HepG2 (cell line): ENCODE data around the gene ZNF20. TPM values are rescaled to one million over a fixed set of nuclear protein-coding genes. Genes with fewer than 3 reads are reported as not detected.

Source experiments
- ATAC-seq: fragments of 200-7000 bp; cut with Tn5 transposase; 3 replicates; pipeline ENCODE4 v1.9.1; 2020; ENCODE audit warnings: mild to moderate bottlenecking, moderate library complexity
- BruUV-seq: library from RNA; stranded (reverse); fragments of 400-500 nt; replicated peaks from 2 replicates; lab custom pipeline; 2021; lab: Mats Ljungman, UMichigan
- CTCF ChIA-PET: fragments of 300-600 bp; formaldehyde crosslinking; extraction: SDS; loops from one replicate; lab custom pipeline; 2021; ENCODE audit warnings: low total read pairs, inconsistent platforms, low intra/inter-chr PET ratio; lab: Yijun Ruan, JAX
- POLR2A ChIA-PET: fragments of 350-600 bp; sonication (Branson Sonifier 250); formaldehyde crosslinking; loops from one replicate; lab custom pipeline; 2020; ENCODE audit warnings: antibody characterized with exemption, inconsistent platforms; lab: Yijun Ruan, JAX
- DNase-seq: peaks from one replicate; pipeline ENCODE4 v3.0.0-alpha.2; 2015; ENCODE audit warnings: low spot score
- FAIRE-seq: peaks from 3 replicates; lab custom pipeline; 2011; peaks lifted over from hg19 to GRCh38; lab: Jason Lieb, UNC
- H2AFZ ChIP-seq: one replicate; pipeline ENCODE4 v1.6.1; 2011; ENCODE audit warnings: low read length, inconsistent platforms
- H3K27ac ChIP-seq: fragments of 300-600 bp; 3 replicates; pipeline ENCODE4 v1.8.0; 2011; ENCODE audit warnings: mixed run types, mild to moderate bottlenecking, mixed read lengths, low read length, inconsistent platforms; ENCODE audit not compliant: insufficient read depth; ENCODE audit errors: extremely low read length
- H3K27me3 ChIP-seq, 2 experiments: fragments of 200-600 bp in 1 of 2; 2 replicates in 1 of 2; 3 replicates in 1 of 2; pipeline versions ENCODE4 v1.6.0 to v1.8.0; 2011; ENCODE audit warnings: low read length in 2 of 2, mild to moderate bottlenecking in 2 of 2, moderate library complexity in 2 of 2, inconsistent platforms in 1 of 2; ENCODE audit not compliant: insufficient read depth in 2 of 2, control insufficient read depth in 1 of 2
- H3K36me3 ChIP-seq, 2 experiments: fragments of 200-600 bp in 1 of 2; replicated peaks in 1 of 2; 2 replicates in 1 of 2; 3 replicates in 1 of 2; pipeline versions ENCODE4 v1.5.1 to v1.8.0; 2011; ENCODE audit warnings: low read length in 2 of 2, inconsistent platforms in 1 of 2; ENCODE audit not compliant: insufficient read depth in 2 of 2, control insufficient read depth in 1 of 2
- H3K4me1 ChIP-seq: 2 replicates; pipeline ENCODE4 v1.5.1; 2012; ENCODE audit warnings: low read length, inconsistent platforms; ENCODE audit not compliant: insufficient read depth
- H3K4me2 ChIP-seq: 2 replicates; pipeline ENCODE4 v1.6.0; 2011; ENCODE audit warnings: low read depth, low read length, inconsistent platforms
- H3K4me3 ChIP-seq, 3 experiments: fragments of 200-600 bp in 1 of 3; sonication (generic), shearing (Covaris generic) in 1 of 3; replicated peaks in 1 of 3; 2 replicates each; pipeline ENCODE4 v1.5.1; 2011 to 2016; ENCODE audit warnings: low read length in 3 of 3, inconsistent platforms in 2 of 3, low read depth in 2 of 3, mild to moderate bottlenecking in 2 of 3, control low read depth in 1 of 3, mixed read lengths in 1 of 3; ENCODE audit not compliant: insufficient read depth in 1 of 3
- H3K79me2 ChIP-seq: one replicate; pipeline ENCODE4 v1.6.1; 2011; ENCODE audit warnings: low read length, inconsistent platforms; ENCODE audit not compliant: insufficient read depth
- H3K9ac ChIP-seq: 2 replicates; pipeline ENCODE4 v1.6.0; 2011; ENCODE audit warnings: mild to moderate bottlenecking, low read depth, low read length, inconsistent platforms; ENCODE audit not compliant: insufficient read depth
- H3K9me3 ChIP-seq: 2 replicates; pipeline ENCODE4 v1.5.1; 2012; ENCODE audit warnings: mild to moderate bottlenecking, low read length
- H4K20me1 ChIP-seq: 2 replicates; pipeline ENCODE4 v1.6.0; 2011; ENCODE audit warnings: inconsistent platforms, mild to moderate bottlenecking, low read length, moderate library complexity; ENCODE audit not compliant: insufficient read depth
- CENPT ChIP-seq: sonication (generic); formaldehyde crosslinking; IDR thresholded peaks from 2 replicates; pipeline ENCODE4 v1.8.0; 2022; ENCODE audit warnings: low read depth, mild to moderate bottlenecking, moderate library complexity, missing genetic modification reagents
- NCOA1 ChIP-seq: sonication (generic); formaldehyde crosslinking; IDR thresholded peaks from 2 replicates; pipeline ENCODE4 v1.9.0; 2021; ENCODE audit warnings: missing genetic modification reagents
- SSRP1 ChIP-seq: IDR thresholded peaks from 2 replicates; pipeline ENCODE4 v1.6.1; 2016; ENCODE audit warnings: control low read depth
- ZNF7 ChIP-seq: IDR thresholded peaks from 2 replicates; pipeline ENCODE4 v1.6.1; 2016; ENCODE audit warnings: missing biosample characterization, missing genetic modification reagents
- ZNF800 ChIP-seq: sonication (generic); formaldehyde crosslinking; IDR thresholded peaks from 2 replicates; pipeline ENCODE4 v1.4.0; 2020; ENCODE audit warnings: missing genetic modification reagents
- ZNF878 ChIP-seq: sonication (generic); formaldehyde crosslinking; IDR thresholded peaks from 2 replicates; pipeline ENCODE4 v1.8.1; 2023; ENCODE audit warnings: mild to moderate bottlenecking, missing genetic modification reagents, moderate library complexity
- WGBS: methylation state at CpG from one replicate; pipeline ENCODE4 v1.1.6; 2017; ENCODE audit warnings: low lambda C conversion rate; 5-methylcytosine and 5-hydroxymethylcytosine counted together
- in situ Hi-C: cut with HindIII; loops from 2 replicates; pipeline ENCODE4 v1.10.0; 2017; ENCODE audit warnings: low pct_unique_long_range_greater_than_20kb; ENCODE audit not compliant: extremely low pct_ligation_motif_present
- intact Hi-C: fragments of 100-400 bp; cut with micrococcal nuclease; formaldehyde crosslinking; loops from one replicate; pipeline ENCODE4 v1.10.0; 2022; ENCODE audit not compliant: unreplicated experiment
- polyA plus RNA-seq, 8 experiments: library from polyadenylated mRNA; depleted of rRNA in 3 of 8; stranded (reverse) in 7 of 8; unstranded in 1 of 8; fragments of >200 nt; fragmentation: Illumina TruSeq in 4 of 8; extraction: Trizol in 4 of 8; gene quantifications; 2 replicates each; pipeline versions ENCODE4 v1.2.1 to v1.2.3, GENCODE V29; 2011 to 2016; ENCODE audit warnings: low read depth in 4 of 8, missing spikeins in 1 of 8, mixed read lengths in 1 of 8; ENCODE audit not compliant: insufficient read depth in 1 of 8
- total RNA-seq, 5 experiments: library from RNA; depleted of rRNA; stranded (reverse); fragments of >200 nt; fragmentation: Illumina TruSeq; extraction: Trizol; gene quantifications; 2 replicates each; pipeline ENCODE4 v1.2.3, GENCODE V29; 2016; ENCODE audit warnings: low read depth in 1 of 5
- TF ChIP-seq, protein P1 (sequence below): sonication (generic); formaldehyde crosslinking; IDR thresholded peaks from 2 replicates; pipeline ENCODE4 v1.4.0; 2020; ENCODE audit warnings: mild to moderate bottlenecking, missing genetic modification reagents
- TF ChIP-seq, protein P2 (sequence below): sonication (generic); IDR thresholded peaks from 2 replicates; pipeline ENCODE4 v1.6.1; 2016; ENCODE audit warnings: low read depth, borderline replicate concordance
- TF ChIP-seq, protein P3 (sequence below): sonication (generic); formaldehyde crosslinking; IDR thresholded peaks from 2 replicates; pipeline ENCODE4 v1.8.1; 2023; ENCODE audit warnings: mild to moderate bottlenecking, missing genetic modification reagents

ZNF20 gene
- total and polyA plus RNA-seq, 2 of the 13 experiments (the other 11 are each of a cell fraction or from before 2014, with no cell fraction given): 1.6 to 8.0 TPM

GRCh38 chr19:12166626-12167025 lies 26.5 kb upstream of the ZNF20 start:
- FAIRE-seq (no peak), DNase-seq (no peak), ATAC-seq (no peak)
- Histone ChIP-seq H3K36me3 (peaks cover 0 to 15% of the 10 kb centered on the region in 2 experiments; a peak in 3 of 5 replicates), H3K9ac (no peak overlapping the region), H3K4me1 (peaks cover 48% of the 10 kb centered on the region), H2AFZ (no peak overlapping the region), H4K20me1 (no peaks in the 10 kb centered on the region), H3K79me2 (peaks cover 43% of the 10 kb centered on the region), H3K4me2 (no peak overlapping the region), H3K27ac (no peak overlapping the region), H3K4me3 (no peak overlapping the region), H3K27me3 (no peaks in the 10 kb centered on the region; a peak in 1 of 5 replicates), H3K9me3 (no peaks in the 10 kb centered on the region)
- ChIA-PET CTCF (no interaction called here), POLR2A (no interaction called here)
- 91% methylated on average over 1 of the region's 1 CpG for WGBS
- intact Hi-C loops (no loop called here), in situ Hi-C loops (no loop called here)
- BruUV-seq: TSS peak; percentile 4
- TF ChIP-seq, protein P1, sequence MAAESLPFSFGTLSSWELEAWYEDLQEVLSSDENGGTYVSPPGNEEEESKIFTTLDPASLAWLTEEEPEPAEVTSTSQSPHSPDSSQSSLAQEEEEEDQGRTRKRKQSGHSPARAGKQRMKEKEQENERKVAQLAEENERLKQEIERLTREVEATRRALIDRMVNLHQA (CRISPR knock-in tag): no peak
- no peak for TF ChIP-seq ZNF7 (CRISPR knock-in tag)
- TF ChIP-seq, protein P2, sequence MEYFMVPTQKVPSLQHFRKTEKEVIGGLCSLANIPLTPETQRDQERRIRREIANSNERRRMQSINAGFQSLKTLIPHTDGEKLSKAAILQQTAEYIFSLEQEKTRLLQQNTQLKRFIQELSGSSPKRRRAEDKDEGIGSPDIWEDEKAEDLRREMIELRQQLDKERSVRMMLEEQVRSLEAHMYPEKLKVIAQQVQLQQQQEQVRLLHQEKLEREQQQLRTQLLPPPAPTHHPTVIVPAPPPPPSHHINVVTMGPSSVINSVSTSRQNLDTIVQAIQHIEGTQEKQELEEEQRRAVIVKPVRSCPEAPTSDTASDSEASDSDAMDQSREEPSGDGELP: no peak
- TF ChIP-seq ZNF878: no peak
- TF ChIP-seq, protein P3, sequence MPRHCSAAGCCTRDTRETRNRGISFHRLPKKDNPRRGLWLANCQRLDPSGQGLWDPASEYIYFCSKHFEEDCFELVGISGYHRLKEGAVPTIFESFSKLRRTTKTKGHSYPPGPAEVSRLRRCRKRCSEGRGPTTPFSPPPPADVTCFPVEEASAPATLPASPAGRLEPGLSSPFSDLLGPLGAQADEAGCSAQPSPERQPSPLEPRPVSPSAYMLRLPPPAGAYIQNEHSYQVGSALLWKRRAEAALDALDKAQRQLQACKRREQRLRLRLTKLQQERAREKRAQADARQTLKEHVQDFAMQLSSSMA: no peak
- no peak for TF ChIP-seq SSRP1 (CRISPR knock-in tag)
- TF ChIP-seq NCOA1 (CRISPR knock-in tag): no peak
- no peak for TF ChIP-seq ZNF800 (CRISPR knock-in tag)
- TF ChIP-seq CENPT (CRISPR knock-in tag): no peak
